Lower lobe of right lung (tissue), 2 donors: ENCODE data around the gene CGNL1. TPM values are rescaled to one million over a fixed set of nuclear protein-coding genes. Genes with fewer than 3 reads are reported as not detected.

Source experiments
- ATAC-seq, 2 donors: fragments of 200-7000 bp; cut with Tn5 transposase; one replicate each; pipeline ENCODE4 v1.9.1; 2020 to 2022; ENCODE audit warnings: mild to moderate bottlenecking in 2 of 2, moderate library complexity in 2 of 2
- DNase-seq: peaks from one replicate; pipeline ENCODE4 v3.0.0-alpha.2; 2020
- H3K27ac ChIP-seq: fragments of 200-600 bp; one replicate; pipeline ENCODE4 v1.8.0; 2022
- H3K27me3 ChIP-seq: fragments of 200-600 bp; one replicate; pipeline ENCODE4 v1.8.0; 2022; ENCODE audit warnings: low read depth
- H3K36me3 ChIP-seq: fragments of 200-600 bp; one replicate; pipeline ENCODE4 v1.8.0; 2022; ENCODE audit warnings: mild to moderate bottlenecking
- H3K4me1 ChIP-seq: fragments of 200-600 bp; one replicate; pipeline ENCODE4 v1.8.0; 2022
- H3K4me3 ChIP-seq: fragments of 200-600 bp; one replicate; pipeline ENCODE4 v1.8.0; 2022; ENCODE audit warnings: mild to moderate bottlenecking
- H3K9me3 ChIP-seq: fragments of 200-600 bp; one replicate; pipeline ENCODE4 v1.8.0; 2022
- CTCF ChIP-seq: fragments of 200-600 bp; IDR thresholded peaks from one replicate; pipeline ENCODE4 v1.8.0; 2022; ENCODE audit warnings: antibody characterized with exemption, mild to moderate bottlenecking
- intact Hi-C: fragments of 100-400 bp; cut with DNase I; formaldehyde crosslinking; loops from one replicate; pipeline ENCODE4 v1.11.0; 2022
- total RNA-seq: library from RNA; stranded (reverse); fragmentation: NEBNext Ultra II Directional; extraction: Animal tissue kit (Norgen Biotek cat#: 25700); gene quantifications from one replicate; pipeline ENCODE4 v1.2.1, GENCODE V29; 2021
- donor health status: DM: no; HTN: yes; CAD: no; lungs with severe emphysema.

The CGNL1 gene
- total RNA-seq, 1 donor from 2014 or later: 46.0 TPM

- H3K9me3 ChIP-seq: no peaks in the 10 kb centered on the region
- intact Hi-C loops: no loop called here
- H3K4me1 ChIP-seq: peaks cover 5% of the 10 kb centered on the region
- H3K27ac ChIP-seq: no peak overlapping the region
- no peak overlapping the region for H3K4me3 ChIP-seq
- no peaks in the 10 kb centered on the region for H3K27me3 ChIP-seq
- TF ChIP-seq CTCF: no peak
- ATAC-seq: no peak
- H3K36me3 ChIP-seq: no peaks in the 10 kb centered on the region
- DNase-seq: no peak
These were observed 26.7 kb downstream of the CGNL1 start for GRCh38 chr15:57403017-57403416.

GRCh38 chr15:57403566-57404325, 27.4 kb downstream of the CGNL1 start:
- Histone ChIP-seq H3K4me1 (peaks cover 5% of the 10 kb centered on the region), H3K4me3 (no peak overlapping the region), H3K9me3 (no peaks in the 10 kb centered on the region), H3K27ac (no peak overlapping the region), H3K27me3 (no peaks in the 10 kb centered on the region), H3K36me3 (no peaks in the 10 kb centered on the region)
- peak in 1 of 2 donors; percentile 6 for ATAC-seq
- intact Hi-C loops: no loop called here
- DNase-seq: no peak
- no peak for TF ChIP-seq CTCF

GRCh38 chr15:57405133-57405532, 28.8 kb downstream of the CGNL1 start:
- ATAC-seq (no peak), DNase-seq (no peak)
- H3K27me3 ChIP-seq: no peaks in the 10 kb centered on the region
- H3K4me3 ChIP-seq: no peak overlapping the region
- TF ChIP-seq CTCF: no peak
- no peaks in the 10 kb centered on the region for H3K36me3 ChIP-seq
- no peaks in the 10 kb centered on the region for H3K9me3 ChIP-seq
- peaks cover 5% of the 10 kb centered on the region for H3K4me1 ChIP-seq
- no peak overlapping the region for H3K27ac ChIP-seq
- intact Hi-C loops: no loop called here

GRCh38 chr15:57406062-57406772, 29.9 kb downstream of the CGNL1 start:
- intact Hi-C loops: no loop called here
- Histone ChIP-seq H3K4me1 (peaks cover 5% of the 10 kb centered on the region), H3K27me3 (no peaks in the 10 kb centered on the region), H3K36me3 (no peaks in the 10 kb centered on the region), H3K4me3 (no peak overlapping the region), H3K9me3 (no peaks in the 10 kb centered on the region), H3K27ac (no peak overlapping the region)
- no peak for TF ChIP-seq CTCF
- ATAC-seq (peak; percentile 81 to 93), DNase-seq (no peak)

GRCh38 chr15:57410373-57410772, 34.1 kb downstream of the CGNL1 start:
- no peak for TF ChIP-seq CTCF
- peaks cover 5% of the 10 kb centered on the region for H3K4me1 ChIP-seq
- no peak overlapping the region for H3K27ac ChIP-seq
- DNase-seq (no peak), ATAC-seq (no peak)
- no peaks in the 10 kb centered on the region for H3K36me3 ChIP-seq
- intact Hi-C loops: no loop called here
- H3K9me3 ChIP-seq: no peaks in the 10 kb centered on the region
- no peaks in the 10 kb centered on the region for H3K27me3 ChIP-seq
- no peak overlapping the region for H3K4me3 ChIP-seq
